HG03045 (cell line): ENCODE data around the gene LRP5.

Experiments used
- ATAC-seq: cut with Tn5 transposase; IDR thresholded peaks from one replicate; pipeline ENCODE4 v1.9.1; 2021; ENCODE audit warnings: mild to moderate bottlenecking, moderate library complexity; ENCODE audit not compliant: unreplicated experiment

LRP5 gene

DNA sequence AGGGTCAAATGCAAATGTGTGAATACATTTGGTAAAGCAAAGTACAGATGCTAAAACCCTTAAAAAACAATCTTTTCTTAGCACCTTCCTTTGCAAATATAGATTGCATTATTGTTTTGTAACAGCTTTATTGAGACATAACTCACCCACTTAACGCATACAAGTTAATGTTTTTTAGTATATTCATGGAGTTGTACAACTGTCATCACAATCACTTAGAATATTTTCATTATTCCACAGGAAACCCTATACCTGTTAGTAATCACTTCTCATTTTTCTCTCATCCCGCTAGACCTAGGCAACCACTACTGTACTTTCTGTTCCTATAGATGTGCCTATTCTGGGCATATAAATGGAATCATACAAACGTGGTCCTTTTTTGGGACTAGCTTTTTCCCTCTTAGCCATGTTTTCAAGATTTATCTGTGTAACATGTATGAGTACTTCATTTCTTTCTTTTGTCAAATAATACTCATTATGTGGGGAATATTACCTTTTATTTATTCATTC is 182.9 kb downstream of the LRP5 start:
- ATAC-seq = no peak

- ATAC-seq = no peak
Observed at GRCh38 chr11:68495872-68496271, 183.5 kb downstream of the LRP5 start.

- ATAC-seq = no peak
Observed at GRCh38 chr11:68497761-68498160, 185.4 kb downstream of the LRP5 start.

- no peak for ATAC-seq
Observed at GRCh38 chr11:68498321-68498720, 185.9 kb downstream of the LRP5 start.
